Right lobe of liver (tissue), 6 donors: ENCODE data around the gene DBX1. TPM values are rescaled to one million over a fixed set of nuclear protein-coding genes. Genes with fewer than 3 reads are reported as not detected.

Experiments
- ATAC-seq, 4 donors: fragments of 200-7000 bp; cut with Tn5 transposase; one replicate each; pipeline ENCODE4 v1.9.1; 2020; ENCODE audit warnings: mild to moderate bottlenecking in 4 of 4, moderate library complexity in 4 of 4
- DNase-seq, 3 donors: peaks; one replicate each; pipeline ENCODE4 v3.0.0-alpha.2; 2020
- H3K27ac ChIP-seq, 3 donors: fragments of 200-600 bp; one replicate each; pipeline ENCODE4 v1.8.0; 2022
- H3K27me3 ChIP-seq, 2 donors: fragments of 200-600 bp; one replicate each; pipeline ENCODE4 v1.8.0; 2022
- H3K36me3 ChIP-seq, 4 donors: fragments of 200-600 bp; sonication (generic) in 1 of 4; one replicate each; pipeline versions ENCODE4 v1.5.1 to v1.8.0; 2017 to 2022; ENCODE audit warnings: control low read depth in 1 of 4
- H3K4me1 ChIP-seq, 4 donors: fragments of 200-600 bp; sonication (generic) in 1 of 4; one replicate each; pipeline versions ENCODE4 v1.5.1 to v1.8.0; 2017 to 2022; ENCODE audit warnings: control low read depth in 1 of 4
- H3K4me3 ChIP-seq, 3 donors: fragments of 200-600 bp; one replicate each; pipeline ENCODE4 v1.8.0; 2022
- H3K9me3 ChIP-seq, 4 donors: fragments of 200-600 bp; sonication (generic) in 1 of 4; one replicate each; pipeline versions ENCODE4 v1.5.1 to v1.8.0; 2017 to 2022; ENCODE audit warnings: control low read depth in 1 of 4
- CTCF ChIP-seq, 4 donors: fragments of 200-600 bp in 3 of 4; fragments of 450-650 bp in 1 of 4; IDR thresholded peaks; one replicate each; pipeline versions ENCODE4 v1.5.1 to v1.8.0; 2016 to 2022; ENCODE audit warnings: antibody characterized with exemption in 4 of 4, mild to moderate bottlenecking in 2 of 4
- POLR2A ChIP-seq: fragments of 450-650 bp; IDR thresholded peaks from one replicate; pipeline ENCODE4 v1.6.1; 2017; ENCODE audit warnings: antibody characterized with exemption, mild to moderate bottlenecking
- WGBS: methylation state at CpG from one replicate; pipeline ENCODE4 v1.1.6; 2018; ENCODE audit warnings: low coverage, low lambda C conversion rate; ENCODE audit not compliant: insufficient coverage; ENCODE audit errors: missing lambda C conversion rate; 5-methylcytosine and 5-hydroxymethylcytosine counted together
- intact Hi-C, 2 donors: fragments of 100-400 bp; cut with DNase I; formaldehyde crosslinking; loops; one replicate each; pipeline versions ENCODE4 v1.11.2 to v1.14.1; 2022
- total RNA-seq, 6 experiments: library from RNA; depleted of rRNA in 2 of 6; stranded (reverse); fragments of >200 nt in 2 of 6; fragmentation: NEBNext Ultra II Directional in 3 of 6; extraction: Animal tissue kit (Norgen Biotek cat#: 25700) in 3 of 6; gene quantifications; one replicate each; pipeline versions ENCODE4 v1.1.0 to v1.2.4, GENCODE V29; 2016 to 2023
- donor health status: DM: no; HTN: yes; CAD: no.
- donor health status: DM: no; HTN: no; CAD: no.
- donor health status: DM: no; HTN: no; CAD: no.
- donor health status: DM: no; HTN: yes; CAD: no.
- donor health status: DM: no; HTN: yes; CAD: no.

The DBX1 gene
- total RNA-seq, 6 experiments from 2014 or later, result not detected

DNA sequence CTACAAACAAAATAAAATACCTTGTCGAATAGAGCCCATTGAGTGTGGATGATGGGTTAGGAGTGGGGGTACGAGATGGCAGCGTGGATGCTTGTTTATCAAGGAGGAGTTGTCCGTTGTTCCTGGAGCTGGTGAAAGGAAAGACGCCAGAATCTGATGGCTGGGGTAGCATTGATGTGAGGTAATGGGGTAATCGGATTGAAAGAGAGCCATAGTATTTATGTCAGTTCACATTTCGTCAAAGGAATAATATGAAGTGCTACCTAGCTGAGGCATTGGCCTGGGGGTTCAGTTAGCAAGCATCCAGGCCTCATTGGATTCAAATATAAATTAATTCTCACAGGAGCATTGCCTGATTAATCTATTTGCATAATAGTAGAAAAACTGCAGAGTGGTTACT, 16.9 kb upstream of the DBX1 start:
- no peak overlapping the region for H3K4me3 ChIP-seq
- WGBS, result 70% methylated on average over 6 of the region's 7 CpGs
- no peak overlapping the region for H3K27ac ChIP-seq
- H3K4me1 ChIP-seq, result no peaks in the 10 kb centered on the region
- no peak for TF ChIP-seq CTCF (IDR thresholded peaks at IDR 0.05)
- no peak for TF ChIP-seq POLR2A
- no peaks in the 10 kb centered on the region for H3K9me3 ChIP-seq
- ATAC-seq (no peak), DNase-seq (no peak)
- intact Hi-C loops, result no loop called here
- no peaks in the 10 kb centered on the region for H3K36me3 ChIP-seq
- no peaks in the 10 kb centered on the region for H3K27me3 ChIP-seq

DNA sequence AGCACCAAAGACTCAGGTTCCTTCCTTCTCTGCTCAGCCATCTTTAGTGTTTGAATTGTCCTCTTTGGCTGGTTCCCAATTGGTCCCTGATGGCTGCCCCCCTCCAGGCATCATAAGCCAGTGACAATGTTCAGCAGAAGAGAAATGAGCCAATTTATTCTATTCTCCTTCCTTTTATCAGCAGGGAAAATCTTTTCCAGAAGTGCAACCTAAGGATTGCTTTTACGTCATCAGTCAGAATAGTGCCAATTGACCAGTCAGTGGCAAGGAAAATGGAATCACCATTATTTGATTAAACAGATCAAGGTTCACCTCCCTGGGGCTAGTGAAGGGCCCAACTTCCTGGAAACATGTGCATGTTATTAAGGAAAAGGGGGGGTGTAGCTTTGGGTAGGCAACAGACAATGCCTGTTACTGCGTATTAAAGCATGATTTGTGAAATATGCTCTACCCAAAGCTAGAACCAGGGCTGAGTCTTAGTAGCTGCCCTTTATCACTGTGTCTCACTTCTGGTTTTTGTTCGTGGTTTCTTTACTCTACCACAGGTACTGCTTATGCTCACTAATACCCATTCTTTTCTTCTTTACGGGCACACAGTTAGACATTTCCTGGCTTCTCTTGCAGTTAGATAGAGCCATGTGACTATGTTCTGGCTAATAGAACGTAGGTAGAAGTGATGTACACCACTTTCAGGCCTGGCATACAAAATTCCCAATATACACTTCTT, 12.6 kb upstream of the DBX1 start:
- no peak for DNase-seq
- no peaks in the 10 kb centered on the region for H3K9me3 ChIP-seq
- no peaks in the 10 kb centered on the region for H3K4me1 ChIP-seq
- WGBS, result 58% methylated on average over 5 of the region's 5 CpGs
- intact Hi-C loops, result no loop called here
- TF ChIP-seq POLR2A (no peak), CTCF (IDR thresholded peaks at IDR 0.05) (no peak)
- no peak overlapping the region for H3K4me3 ChIP-seq
- H3K27me3 ChIP-seq, result no peaks in the 10 kb centered on the region
- ATAC-seq, result no peak
- no peak overlapping the region for H3K27ac ChIP-seq
- no peaks in the 10 kb centered on the region for H3K36me3 ChIP-seq

DNA sequence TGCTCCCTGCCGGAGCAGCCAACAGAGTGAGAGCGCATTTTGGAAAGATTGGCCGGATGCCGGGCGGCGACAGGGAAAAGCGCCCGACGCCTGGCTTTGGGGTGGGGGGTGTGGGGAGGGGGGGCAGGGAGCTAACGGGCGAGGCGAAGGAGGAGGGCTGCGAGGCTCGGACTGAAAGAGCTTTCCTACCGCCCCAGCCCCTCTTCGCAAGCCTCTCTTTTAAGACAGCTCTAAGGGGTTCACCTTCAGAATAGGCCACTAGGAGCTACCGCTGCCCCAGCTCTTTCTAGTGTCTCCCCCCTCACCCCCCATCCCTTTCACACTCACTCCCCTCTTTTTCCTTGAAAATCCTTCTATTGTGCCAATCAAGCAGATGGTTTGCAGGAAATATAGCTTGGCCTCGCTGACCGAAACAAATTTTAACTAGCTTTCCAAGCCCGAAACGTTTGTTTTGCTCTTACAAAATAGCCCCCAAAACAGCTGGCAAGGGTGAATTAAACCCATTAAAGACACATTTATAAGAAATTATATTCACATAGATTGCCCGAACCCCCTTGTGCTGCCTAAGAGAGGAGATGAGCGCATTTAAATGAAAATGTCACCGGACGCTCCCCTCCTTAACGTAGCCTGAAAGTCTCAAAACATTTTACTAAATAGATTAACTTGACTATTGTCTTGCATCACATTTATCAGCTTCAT, 3.7 kb upstream of the DBX1 start:
- H3K4me3 ChIP-seq, result peak overlapping the region in 1 of 3 donors; percentile 13
- intact Hi-C loops, result no loop called here
- no peaks in the 10 kb centered on the region for H3K36me3 ChIP-seq
- H3K27me3 ChIP-seq, result peaks cover 2 to 59% of the 10 kb centered on the region in 2 donors
- DNase-seq, result no peak
- H3K4me1 ChIP-seq, result no peaks in the 10 kb centered on the region
- WGBS, result 15% methylated on average over 12 of the region's 26 CpGs
- no peak overlapping the region for H3K27ac ChIP-seq
- no peaks in the 10 kb centered on the region for H3K9me3 ChIP-seq
- TF ChIP-seq POLR2A, result no peak
- TF ChIP-seq CTCF (IDR thresholded peaks at IDR 0.05), result no peak
- no peak for ATAC-seq

DNA sequence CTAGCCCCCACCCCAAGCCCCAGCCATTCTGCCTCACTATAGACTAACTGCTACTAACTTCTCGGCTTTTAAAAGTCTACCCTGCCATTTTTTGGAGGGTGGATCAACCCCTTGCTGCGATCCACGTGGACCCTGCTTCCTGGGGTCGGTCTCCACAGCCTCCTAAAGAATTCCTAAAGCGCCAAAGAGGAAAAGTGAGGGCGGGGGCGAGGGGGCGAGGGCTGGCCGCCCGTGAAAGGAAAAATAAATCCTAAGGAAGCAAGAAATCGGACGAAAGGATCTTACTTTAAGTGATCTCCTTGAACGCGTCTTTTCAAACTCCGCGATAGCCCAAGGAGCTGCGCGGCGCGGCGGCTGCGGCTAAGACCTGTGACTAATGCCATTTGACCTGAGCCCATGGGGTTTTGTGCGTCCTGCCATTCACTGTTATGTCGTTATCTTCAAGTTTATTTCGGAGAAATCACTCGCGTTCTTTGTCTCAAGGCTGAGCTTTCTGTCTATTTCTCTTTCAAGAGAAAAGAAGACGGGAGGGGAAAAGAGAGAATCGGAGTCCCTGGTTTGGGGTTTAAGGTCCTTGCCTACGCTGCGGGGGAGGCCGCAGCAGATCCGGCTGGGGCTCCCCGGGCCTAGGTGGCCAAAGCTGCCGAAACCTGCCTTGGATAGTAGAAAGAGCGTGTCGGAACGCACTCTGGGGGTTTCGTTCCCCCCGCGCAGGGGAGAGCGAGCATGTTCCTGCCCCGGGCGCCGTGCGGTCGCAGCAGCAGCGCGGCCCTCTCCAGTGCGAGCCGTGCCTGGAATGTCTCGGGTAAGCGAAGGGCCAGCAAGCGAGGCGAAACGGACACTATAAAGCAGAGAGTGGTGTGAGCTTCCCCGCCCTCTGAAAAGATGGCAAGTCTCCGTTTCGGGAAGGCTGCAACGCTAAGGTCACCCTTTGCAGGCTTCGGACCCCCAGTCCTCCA, 2.8 kb upstream of the DBX1 start:
- 4% methylated on average over 51 of the region's 61 CpGs for WGBS
- intact Hi-C loops, result no loop called here
- Histone ChIP-seq H3K4me3 (peak overlapping the region in 1 of 3 donors; percentile 13), H3K4me1 (no peaks in the 10 kb centered on the region), H3K27ac (no peak overlapping the region), H3K27me3 (peaks cover 3 to 61% of the 10 kb centered on the region in 2 donors), H3K36me3 (no peaks in the 10 kb centered on the region), H3K9me3 (no peaks in the 10 kb centered on the region)
- ATAC-seq (peak in 3 of 4 donors; percentile 22 to 48 (median 29)), DNase-seq (peak in 1 of 3 donors; percentile 22)
- no peak for TF ChIP-seq CTCF (IDR thresholded peaks at IDR 0.05)
- TF ChIP-seq POLR2A, result no peak
